ENCODE data around the gene GSAP.

DNA sequence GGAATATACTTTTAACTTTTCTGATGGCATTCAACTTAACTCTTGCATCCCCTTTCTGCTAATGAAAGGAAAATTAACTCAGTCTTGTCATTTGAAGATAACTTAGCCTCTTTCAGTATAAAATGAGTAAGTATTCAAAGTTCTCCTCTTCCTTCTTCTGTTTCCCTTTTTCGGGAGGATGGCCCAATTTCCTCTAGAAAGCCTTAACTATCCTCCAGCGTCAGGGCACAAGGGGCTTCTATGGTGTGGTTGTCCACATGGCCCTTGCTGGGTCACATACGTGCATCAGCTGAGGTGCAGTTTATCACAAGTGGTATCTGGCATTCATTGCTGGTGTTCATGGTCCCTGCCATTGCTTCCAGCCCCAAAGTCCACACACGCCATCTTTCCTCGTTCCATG is 17.8 kb upstream of the GSAP start:
- TF ChIP-seq, protein P1, sequence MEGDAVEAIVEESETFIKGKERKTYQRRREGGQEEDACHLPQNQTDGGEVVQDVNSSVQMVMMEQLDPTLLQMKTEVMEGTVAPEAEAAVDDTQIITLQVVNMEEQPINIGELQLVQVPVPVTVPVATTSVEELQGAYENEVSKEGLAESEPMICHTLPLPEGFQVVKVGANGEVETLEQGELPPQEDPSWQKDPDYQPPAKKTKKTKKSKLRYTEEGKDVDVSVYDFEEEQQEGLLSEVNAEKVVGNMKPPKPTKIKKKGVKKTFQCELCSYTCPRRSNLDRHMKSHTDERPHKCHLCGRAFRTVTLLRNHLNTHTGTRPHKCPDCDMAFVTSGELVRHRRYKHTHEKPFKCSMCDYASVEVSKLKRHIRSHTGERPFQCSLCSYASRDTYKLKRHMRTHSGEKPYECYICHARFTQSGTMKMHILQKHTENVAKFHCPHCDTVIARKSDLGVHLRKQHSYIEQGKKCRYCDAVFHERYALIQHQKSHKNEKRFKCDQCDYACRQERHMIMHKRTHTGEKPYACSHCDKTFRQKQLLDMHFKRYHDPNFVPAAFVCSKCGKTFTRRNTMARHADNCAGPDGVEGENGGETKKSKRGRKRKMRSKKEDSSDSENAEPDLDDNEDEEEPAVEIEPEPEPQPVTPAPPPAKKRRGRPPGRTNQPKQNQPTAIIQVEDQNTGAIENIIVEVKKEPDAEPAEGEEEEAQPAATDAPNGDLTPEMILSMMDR (IDR thresholded peaks at IDR 0.05; ENCODE audit: insufficient read depth, low read length, poor library complexity, severe bottlenecking) = no peak
- TF ChIP-seq EZH2phosphoT487 (conservative IDR thresholded peaks at IDR 0.05; ENCODE audit: low read length) = no peak

All from SU-DHL-6 (cell line).